Measurements from ENCODE around the gene ACKR1.

Gene ACKR1

DNA sequence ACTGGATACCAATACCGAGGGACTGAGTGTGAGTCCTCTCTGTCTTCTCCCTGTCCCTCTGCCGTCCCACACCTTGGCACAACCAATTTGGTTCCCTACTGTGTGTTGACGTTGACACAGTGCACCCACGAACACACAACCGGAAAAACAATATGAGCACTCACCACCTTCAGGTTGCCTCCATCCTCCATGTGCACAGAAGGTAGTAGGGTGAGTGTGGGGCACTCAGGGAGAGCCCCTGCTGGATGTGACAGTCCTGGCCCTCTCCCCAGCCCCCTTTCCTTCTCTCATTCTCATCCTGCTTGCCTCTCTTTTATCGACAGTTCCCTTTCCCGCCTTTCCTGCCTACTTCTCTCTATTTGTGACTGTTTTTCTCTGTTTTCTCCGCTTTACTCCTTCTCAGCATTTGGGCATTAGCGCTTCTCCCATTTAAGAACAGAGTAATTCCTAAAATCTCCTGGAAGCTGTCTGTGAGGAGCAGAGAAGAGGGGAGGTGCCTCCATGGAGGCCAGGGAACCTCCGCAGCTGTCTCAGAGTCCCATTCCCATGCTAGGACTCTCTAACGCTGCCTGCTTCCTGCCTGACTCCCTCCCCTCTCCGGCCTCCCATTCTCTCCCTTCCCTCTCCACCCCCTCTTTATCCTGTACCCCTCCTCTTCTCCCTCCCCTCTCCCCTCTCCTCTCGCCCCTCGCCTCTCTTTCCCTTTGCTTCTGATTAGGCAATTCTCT lies 16.9 kb upstream of the ACKR1 start:
- no peak for DNase-seq

DNA sequence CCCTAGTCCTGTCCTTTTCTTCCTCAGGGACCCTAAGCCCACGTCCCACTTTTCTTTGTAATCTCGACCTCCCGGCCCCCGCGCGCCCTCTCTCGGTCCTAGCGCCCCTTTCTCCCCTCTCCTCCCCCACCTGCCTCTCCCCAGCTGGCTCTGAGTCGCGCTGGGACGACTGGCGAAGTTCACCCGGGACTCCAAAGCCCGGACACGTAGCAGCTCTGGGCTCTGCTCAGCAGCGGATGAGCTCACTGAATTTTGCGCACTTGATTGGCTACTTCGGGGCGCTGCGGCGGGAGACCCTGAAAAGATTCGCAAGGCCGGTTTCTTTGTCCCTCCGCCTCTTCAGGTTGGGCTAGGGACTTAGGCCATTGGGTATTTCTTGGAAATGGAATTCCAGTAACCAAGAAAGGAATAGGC lies 16.3 kb upstream of the ACKR1 start:
- no peak for DNase-seq

DNA sequence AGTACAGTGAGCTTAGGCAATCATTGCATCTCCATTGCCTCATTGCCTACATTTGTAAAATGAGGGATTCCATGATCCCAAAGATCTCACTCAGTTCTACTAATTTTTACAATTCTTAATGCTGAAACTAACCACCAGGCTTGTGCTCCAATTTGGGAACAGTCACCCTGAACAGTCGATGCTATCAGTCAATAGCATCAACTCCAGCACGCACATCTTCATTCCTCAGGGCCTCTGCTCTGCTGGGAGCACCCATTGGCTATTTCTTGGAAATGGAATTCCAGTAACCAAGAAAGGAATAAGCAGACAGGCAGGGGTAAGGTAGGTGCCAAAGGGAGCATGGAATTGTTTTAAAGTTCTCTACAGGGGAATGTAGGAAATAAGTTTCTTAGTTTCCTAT lies 14.2 kb upstream of the ACKR1 start:
- DNase-seq = no peak

DNA sequence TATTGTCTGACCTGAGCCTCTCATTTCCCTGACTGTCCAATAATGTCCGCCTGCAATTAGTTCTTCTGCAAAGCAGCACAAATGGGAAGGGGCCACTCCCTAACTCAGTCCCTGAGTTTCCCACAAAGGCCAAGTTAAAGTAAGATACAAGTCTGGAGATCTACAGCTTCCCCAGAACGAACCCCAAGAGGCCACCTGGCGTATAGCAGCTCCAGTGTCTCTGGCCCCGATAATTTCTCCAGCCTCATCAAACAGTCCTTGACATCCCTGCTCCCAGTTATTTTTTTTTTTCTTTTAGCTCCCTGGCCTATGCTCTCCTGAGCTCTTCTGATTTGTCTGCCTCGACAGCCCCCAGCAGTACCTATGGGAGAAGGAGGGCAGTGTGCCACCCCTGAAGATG lies 8.1 kb upstream of the ACKR1 start:
- DNase-seq = no peak

DNA sequence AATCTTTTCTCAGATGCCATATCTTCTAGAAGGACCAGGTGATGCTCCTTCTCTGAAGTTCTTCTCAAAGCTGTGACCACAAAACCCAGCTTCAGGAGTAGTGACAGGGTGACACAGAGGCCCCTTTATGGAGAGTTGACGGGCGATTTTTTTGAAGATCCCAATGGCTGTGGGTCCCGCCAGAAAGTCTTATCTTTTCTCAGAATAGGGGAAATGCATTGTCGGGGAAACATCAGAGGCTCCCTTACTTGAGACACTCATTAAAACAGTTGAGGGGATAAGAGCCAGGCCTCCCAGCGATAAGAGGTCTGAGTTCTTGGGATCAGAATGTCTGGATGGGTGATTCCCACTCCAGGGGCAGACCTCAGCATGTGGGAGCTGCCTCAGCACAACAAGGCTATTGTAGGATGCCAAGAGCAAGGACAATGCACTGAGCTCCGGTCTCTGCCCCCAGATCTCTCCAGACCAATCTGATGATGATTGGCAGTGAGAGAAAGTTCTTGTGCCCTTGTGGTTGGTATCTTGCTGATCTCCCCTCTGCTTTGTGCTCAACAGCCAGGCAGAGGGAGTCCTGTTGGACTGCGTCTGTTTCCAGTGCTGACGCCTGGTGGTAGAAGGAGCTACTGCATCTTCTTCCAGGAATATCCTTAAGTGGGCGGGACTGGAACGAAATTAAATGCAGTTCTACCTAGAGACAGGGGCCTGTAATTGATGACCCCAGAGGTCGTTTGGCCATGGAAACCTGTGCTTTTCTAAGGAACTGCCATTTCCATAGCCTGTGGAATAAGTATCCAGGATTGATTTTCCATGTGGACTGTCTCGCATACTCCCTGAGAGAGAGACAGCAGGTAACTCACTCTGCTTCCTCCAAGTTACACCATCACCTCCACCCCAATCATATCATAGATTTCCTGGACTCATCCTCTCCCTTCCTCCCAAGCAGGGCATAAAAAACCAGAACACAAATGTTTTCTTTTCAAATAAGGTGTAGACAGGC lies 6.8 kb upstream of the ACKR1 start:
- DNase-seq = peak; percentile 7 to 10

DNA sequence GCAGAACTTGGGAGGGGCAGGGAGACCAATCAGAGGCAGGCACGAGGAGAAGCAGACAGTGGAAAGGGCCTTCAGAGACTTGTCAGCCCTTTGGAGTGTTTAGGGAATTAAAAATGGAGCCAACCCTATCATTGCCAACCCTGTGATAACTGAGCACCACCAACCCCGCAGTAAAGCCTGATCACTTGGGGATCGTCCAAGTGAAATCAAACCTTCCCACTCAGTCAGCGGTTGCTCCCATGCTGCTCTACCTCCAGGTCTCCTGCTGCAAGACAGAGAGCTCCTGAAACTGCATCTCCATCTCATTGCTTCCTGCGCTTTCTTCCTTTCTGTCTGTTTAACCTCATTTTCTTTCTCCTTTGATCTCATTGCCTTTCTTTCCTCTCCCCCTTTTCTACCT lies 4.8 kb upstream of the ACKR1 start:
- DNase-seq = no peak

DNA sequence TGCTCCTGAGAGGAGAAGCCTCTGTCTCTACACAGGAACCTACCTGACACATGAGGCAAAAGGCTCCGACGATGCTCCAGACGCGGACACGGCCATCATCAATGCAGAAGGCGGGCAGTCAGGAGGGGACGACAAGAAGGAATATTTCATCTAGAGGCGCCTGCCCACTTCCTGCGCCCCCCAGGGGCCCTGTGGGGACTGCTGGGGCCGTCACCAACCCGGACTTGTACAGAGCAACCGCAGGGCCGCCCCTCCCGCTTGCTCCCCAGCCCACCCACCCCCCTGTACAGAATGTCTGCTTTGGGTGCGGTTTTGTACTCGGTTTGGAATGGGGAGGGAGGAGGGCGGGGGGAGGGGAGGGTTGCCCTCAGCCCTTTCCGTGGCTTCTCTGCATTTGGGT lies 3.9 kb upstream of the ACKR1 start:
- no peak for DNase-seq

DNA sequence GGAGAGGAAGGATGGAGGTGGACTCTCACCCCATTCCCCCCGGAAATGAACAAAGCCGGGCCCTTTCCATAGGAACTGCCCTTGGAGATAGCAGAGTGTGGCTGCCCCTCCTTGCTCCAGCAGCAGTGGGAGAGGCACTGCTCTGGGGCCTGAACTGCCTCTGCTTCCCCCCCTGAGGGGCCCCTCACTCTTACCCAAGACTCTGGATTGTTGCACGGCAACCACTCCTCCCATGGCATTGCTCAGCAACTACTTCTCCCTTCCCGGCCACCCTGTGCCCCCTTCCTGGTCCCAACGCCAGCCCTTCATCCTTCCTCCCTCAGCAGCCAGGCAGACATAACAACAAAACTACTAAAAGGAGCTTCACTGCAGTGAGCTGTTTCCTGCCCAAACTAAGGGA lies 3.0 kb upstream of the ACKR1 start:
- DNase-seq = no peak

DNA sequence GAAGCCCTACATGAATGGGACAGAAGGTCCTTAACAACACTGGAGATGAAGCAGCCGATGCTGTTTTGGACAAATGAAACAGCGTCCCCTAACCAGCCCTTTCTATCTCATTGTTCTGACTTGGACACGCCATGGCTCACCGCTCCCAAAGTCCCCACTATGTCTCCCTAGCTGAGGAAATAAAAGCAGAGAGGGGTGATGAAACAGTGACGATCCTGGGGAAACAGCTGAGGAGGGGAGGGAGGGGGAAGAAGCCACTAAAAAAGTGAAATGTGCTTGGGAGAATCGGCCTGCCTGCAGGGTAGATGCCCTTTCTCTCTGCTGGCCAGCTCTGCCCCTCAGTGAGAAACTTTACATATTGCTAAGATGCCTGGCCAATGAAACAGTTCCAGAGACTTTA lies 1.1 kb upstream of the ACKR1 start:
- no peak for DNase-seq

DNA sequence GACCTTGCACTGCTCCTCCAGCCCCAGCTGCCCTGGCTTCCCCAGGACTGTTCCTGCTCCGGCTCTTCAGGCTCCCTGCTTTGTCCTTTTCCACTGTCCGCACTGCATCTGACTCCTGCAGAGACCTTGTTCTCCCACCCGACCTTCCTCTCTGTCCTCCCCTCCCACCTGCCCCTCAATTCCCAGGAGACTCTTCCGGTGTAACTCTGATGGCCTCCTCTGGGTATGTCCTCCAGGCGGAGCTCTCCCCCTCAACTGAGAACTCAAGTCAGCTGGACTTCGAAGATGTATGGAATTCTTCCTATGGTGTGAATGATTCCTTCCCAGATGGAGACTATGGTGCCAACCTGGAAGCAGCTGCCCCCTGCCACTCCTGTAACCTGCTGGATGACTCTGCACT lies 550 bp downstream of the ACKR1 start:
- DNase-seq = no peak

DNA sequence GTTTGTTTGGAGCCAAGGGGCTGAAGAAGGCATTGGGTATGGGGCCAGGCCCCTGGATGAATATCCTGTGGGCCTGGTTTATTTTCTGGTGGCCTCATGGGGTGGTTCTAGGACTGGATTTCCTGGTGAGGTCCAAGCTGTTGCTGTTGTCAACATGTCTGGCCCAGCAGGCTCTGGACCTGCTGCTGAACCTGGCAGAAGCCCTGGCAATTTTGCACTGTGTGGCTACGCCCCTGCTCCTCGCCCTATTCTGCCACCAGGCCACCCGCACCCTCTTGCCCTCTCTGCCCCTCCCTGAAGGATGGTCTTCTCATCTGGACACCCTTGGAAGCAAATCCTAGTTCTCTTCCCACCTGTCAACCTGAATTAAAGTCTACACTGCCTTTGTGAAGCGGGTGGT lies 1.4 kb downstream of the ACKR1 start:
- no peak for DNase-seq

DNA sequence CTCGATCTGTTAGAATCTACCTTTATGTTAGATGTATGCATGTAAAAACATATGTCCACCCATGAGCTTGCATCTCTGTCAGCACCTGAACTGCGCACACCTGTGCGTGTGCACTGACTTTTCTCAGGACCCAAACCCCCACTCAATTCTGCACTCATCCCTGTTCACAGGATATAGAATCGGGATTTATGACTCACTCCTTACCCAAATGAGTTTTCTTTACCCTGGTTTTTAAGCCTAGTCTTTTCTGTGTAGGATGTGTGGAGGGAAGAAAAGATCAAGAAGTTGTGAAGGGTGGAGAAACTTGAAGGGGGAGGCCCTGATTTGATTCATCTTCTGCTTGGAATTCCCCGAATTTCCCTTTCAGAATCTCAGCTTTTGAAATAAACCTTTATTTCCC lies 2.4 kb downstream of the ACKR1 start:
- DNase-seq = no peak

DNA sequence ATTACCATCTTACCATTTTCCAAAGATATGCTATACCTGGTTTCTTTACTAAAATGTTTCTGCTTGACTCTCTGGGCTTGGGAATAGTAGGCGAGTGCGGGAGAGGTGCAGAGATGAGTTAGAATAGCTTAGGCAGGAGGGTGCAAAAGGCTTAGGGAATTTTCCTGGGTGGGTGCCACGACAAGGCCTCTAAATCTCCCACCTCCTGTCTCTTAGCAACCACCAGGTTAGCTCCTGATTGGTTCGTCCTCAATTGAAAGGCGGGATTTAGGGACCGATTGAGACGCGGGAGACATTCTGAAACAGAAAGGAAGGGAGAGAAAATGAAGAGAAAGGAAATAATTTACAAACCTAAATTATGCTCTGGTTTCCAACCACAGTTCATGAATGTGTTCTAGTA lies 3.1 kb downstream of the ACKR1 start:
- no peak for DNase-seq

DNA sequence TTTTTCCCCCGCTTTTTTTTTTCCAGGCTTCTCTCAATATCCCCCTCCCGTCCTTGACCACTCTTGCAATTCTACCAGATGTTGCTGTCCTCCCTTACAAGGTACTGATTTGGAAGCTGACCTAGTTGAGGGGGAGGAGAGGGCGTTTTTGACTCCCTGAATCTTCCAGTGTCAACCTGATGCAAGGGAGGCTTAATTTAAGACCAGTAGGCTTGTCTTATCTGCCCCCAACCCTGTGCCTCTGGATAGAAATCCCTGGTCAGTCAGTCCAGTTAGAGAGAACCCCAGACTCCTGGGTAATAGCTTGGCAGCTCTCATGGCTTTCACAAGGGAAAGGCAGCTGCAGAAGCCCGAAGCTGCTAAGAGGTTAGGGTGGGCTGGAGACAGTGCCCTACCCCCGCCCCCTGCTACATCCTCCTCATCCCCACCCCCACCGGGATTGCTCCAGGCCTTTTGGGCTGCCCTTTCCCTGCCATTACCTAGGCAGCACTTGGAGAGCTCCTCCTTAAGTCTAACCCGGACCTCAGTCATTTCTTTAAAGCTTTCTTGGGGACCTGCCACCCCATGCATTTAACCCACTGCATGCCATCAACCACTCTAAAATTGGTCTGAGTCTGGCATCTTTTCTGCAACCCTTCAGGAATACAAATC lies 3.6 kb downstream of the ACKR1 start:
- DNase-seq = no peak

DNA sequence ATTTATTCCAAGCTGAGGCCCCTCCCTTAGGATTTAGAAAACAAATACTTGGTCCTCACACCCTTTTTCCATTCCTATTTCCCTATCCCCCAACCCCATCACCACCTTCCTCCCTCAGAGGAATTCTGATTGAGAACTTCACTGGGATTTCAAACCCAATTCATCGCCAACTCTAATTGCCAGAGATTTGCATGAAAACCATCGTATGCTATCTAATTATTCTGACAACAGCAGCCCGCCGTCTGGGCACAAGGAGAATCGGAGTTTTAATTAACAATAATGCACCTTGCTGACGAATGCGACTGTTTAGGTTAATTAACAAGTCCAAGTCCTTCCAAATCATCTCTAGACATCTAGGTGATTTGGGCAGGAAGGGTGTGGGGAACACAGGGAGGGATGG lies 4.4 kb downstream of the ACKR1 start:
- no peak for DNase-seq

DNA sequence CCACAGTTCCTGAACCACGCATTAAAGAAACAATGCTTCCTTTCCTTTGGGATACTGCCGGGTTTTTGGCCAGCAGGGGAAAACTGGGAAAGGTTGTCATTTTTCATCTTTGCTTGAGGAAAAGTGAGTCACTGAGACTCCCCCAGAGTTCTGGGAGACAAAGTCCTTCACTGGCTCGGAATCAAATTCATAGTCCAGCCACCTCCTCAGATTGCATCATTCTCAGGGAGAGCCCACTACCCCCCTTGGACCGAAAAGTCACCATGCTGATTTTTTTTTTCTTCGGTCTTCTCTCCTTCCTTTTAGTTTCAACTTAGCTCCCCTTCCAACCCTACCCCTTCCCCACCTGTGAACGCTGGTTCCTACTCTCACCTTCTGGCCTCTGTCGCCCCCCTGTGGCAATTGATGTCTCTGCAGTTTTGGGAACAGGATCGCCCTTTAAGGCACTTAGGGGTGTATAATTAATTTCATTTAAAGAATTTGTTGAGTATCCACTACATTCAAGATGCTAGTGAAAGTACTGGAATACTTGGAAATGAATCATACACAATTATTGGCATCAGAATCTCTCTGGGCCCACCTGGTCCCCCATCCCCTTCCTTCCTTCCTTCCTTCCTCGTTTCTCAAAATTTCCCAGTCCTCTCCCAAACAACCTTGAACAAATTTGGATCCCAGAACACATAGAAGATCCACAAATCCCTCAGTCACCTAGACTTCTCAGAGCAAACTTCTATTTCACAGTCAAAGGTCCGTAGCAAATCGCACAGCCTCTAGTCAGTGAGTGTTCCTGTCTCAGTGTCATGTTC lies 6.9 kb downstream of the ACKR1 start:
- DNase-seq = peak; percentile 26 to 32

DNA sequence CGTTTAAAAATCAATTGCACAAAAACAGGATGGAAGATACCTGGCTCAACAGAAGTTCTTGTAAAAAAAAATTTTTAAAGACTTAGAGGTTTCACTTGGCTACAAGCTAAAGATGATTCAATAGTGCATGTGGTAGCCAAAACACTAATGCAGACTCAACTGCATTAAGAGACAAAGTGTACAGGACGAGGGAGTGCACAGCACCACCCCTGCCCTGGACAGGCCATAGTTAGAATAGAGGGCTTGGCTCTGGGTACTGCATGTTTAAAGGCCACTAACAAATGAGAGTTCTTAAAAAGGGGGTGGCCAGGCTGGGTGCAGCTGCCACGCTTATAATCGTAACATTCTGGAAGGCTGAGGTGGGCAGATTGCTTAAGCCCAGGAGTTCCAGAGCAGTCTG lies 7.9 kb downstream of the ACKR1 start:
- DNase-seq = no peak

DNA sequence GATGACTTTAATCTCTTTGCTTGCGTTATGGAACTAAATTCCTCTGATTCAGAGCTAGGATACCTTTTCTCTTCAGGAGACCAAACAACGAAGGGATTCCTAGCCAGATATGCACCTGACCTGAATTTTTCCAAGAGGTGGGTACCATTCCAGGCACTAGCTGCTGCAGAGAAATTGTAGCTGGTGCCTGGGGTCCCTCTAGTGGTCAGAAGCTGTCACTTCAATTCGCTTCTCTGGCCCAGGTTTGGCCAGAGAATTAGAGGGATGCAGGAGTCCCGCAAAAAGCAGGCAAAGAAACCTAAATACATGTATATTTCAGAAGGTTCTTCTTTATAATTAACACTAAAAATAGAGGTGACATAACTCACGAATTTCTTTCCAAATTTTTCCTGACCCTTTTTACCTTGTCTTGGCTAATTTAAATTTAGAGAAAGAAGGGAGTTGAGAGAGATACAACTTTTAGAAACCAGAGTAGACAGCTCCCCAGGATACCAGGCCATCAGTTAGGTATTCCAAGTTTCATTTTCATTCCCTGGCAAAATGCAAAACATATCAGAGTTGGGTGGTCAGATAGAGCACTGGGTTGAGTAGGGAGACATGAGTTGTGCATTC lies 9.6 kb downstream of the ACKR1 start:
- DNase-seq = peak; percentile 10 to 11

DNA sequence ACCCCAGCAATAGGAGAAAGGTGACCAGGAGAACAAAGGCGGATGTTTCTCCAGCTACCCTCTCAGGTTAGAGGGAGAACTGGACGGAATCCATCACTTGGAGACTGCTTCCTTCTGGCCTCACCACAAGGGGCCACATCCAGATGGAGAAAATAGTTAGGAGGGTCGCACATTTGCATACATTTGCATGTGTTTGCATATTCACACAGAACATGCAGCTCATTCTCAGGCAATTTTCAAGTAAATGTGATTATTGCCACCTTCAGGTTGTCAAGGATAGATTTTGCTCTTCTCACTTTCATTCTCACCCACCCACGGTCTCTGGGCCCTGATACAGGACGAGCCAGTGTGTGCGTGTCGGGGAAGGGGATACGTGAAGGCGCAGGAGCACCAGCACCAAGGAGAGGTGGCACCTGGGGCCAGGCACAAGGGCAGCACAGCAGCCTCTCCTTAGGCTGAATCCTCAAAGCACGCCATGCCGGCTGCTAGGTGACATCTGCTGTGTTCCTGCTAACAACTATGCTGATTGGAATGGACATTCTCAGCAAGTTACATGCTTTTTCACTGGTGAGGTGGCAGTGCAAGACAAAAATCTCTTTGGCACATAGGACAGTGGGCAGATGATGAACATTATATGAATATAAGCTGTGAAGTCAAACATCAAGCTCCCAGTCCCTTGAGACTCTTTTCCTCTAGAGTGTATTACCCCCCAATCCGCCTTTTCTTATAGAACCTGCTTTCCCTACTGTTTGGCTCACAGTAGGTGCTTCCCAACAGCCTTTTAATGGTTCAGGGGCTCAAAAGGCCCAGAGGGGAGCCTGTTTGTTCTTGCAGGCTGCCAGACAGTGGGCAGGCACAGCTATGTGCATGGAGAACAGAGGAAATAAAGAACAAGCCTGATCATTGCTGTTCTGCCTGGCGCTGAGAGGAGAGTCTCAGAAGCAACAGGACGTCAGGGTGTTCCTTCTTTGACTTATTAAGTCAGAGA lies 14.3 kb downstream of the ACKR1 start:
- DNase-seq = no peak

DNA sequence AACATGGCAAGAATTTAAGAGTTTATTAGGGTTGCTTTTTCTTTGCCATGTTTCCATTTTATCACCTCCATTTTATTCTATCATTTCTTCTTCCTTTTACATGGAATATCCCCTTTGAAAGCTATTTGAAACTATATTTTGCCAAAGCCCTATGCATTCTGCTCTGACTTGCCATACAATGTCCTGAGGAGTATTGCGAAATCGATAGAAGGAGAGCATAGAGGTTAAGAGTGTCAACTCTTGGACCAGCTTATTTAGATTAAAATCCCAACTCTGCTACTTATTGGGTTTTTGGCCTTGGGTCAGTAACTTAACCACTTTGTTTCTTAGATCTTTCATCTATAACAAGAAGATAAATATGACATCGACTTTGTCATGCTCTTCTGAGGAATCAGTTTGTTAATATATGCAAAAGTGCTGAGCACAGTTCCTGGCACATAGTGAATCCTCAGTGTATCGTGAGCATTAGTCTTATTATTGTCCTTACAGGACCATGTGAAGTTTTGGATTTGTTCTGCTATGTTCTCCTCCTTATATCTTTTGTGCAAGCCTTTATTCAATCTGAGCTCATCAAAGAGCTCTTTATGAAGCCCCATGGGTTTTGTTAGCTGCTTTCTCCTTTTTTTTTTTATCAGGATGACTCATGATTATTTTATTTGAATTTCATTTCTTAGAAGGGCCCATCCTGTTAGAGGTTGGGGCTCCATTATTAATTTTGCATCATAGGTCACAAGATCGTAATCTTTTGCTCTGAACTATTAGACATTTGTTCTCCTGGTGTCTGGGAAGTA lies 17.6 kb downstream of the ACKR1 start:
- DNase-seq = no peak
